Hepatocyte (in vitro differentiated cells): ENCODE results near the gene STK11. TPM values are rescaled to one million over a fixed set of nuclear protein-coding genes. Genes with fewer than 3 reads are reported as not detected.

Experiments used
- DNase-seq: peaks from one replicate; pipeline ENCODE4 v3.0.0-alpha.2; 2016; ENCODE audit warnings: low spot score
- H2AFZ ChIP-seq: fragments of 200-600 bp; sonication (generic); 2 replicates; pipeline ENCODE4 v1.6.0; 2016; ENCODE audit warnings: antibody characterized with exemption, mild to moderate bottlenecking
- H3K27ac ChIP-seq: fragments of 200-600 bp; sonication (generic); 2 replicates; pipeline ENCODE4 v1.5.1; 2016; ENCODE audit warnings: mild to moderate bottlenecking
- H3K27me3 ChIP-seq: fragments of 200-600 bp; sonication (generic); 2 replicates; pipeline ENCODE4 v1.6.1; 2016
- H3K36me3 ChIP-seq: fragments of 200-600 bp; sonication (generic); replicated peaks from 2 replicates; pipeline ENCODE4 v1.5.1; 2016; ENCODE audit warnings: low read depth; ENCODE audit not compliant: insufficient read depth
- H3K4me1 ChIP-seq: fragments of 200-600 bp; sonication (generic); 2 replicates; pipeline ENCODE4 v1.5.1; 2016; ENCODE audit warnings: mild to moderate bottlenecking, moderate library complexity; ENCODE audit not compliant: insufficient read depth
- H3K4me2 ChIP-seq: fragments of 200-600 bp; sonication (generic); 2 replicates; pipeline ENCODE4 v1.6.0; 2016
- H3K4me3 ChIP-seq: fragments of 200-600 bp; sonication (generic); 2 replicates; pipeline ENCODE4 v1.5.1; 2016; ENCODE audit warnings: mild to moderate bottlenecking
- H3K79me2 ChIP-seq: fragments of 200-600 bp; sonication (generic); 2 replicates; pipeline ENCODE4 v1.6.0; 2017; ENCODE audit warnings: mild to moderate bottlenecking
- H3K9me2 ChIP-seq: fragments of 200-600 bp; sonication (generic); replicated peaks from 2 replicates; pipeline ENCODE4 v1.6.0; 2017; ENCODE audit warnings: mild to moderate bottlenecking; ENCODE audit not compliant: insufficient read depth
- H3K9me3 ChIP-seq: fragments of 200-600 bp; sonication (generic); 2 replicates; pipeline ENCODE4 v1.5.1; 2016; ENCODE audit warnings: low read depth, mild to moderate bottlenecking
- H4K20me1 ChIP-seq: fragments of 200-600 bp; sonication (generic); 2 replicates; pipeline ENCODE4 v1.6.0; 2016; ENCODE audit warnings: mild to moderate bottlenecking; ENCODE audit not compliant: insufficient read depth, poor library complexity, severe bottlenecking
- EZH2 ChIP-seq: fragments of 200-600 bp; sonication (generic); IDR thresholded peaks from 2 replicates; pipeline ENCODE4 v1.6.1; 2016; ENCODE audit warnings: antibody characterized with exemption, mild to moderate bottlenecking, borderline replicate concordance
- EZH2phosphoT487 ChIP-seq: fragments of 200-600 bp; sonication (generic); IDR thresholded peaks from one replicate; pipeline ENCODE4 v1.6.1; 2018; ENCODE audit warnings: antibody characterized with exemption, mild to moderate bottlenecking, low read depth, moderate library complexity; ENCODE audit not compliant: unreplicated experiment, severe bottlenecking
- WGBS: methylation state at CpG from one replicate; pipeline ENCODE4 v1.1.6; 2016; ENCODE audit warnings: low lambda C conversion rate; ENCODE audit errors: missing lambda C conversion rate; 5-methylcytosine and 5-hydroxymethylcytosine counted together
- polyA plus RNA-seq: library from polyadenylated mRNA; unstranded; fragments of >200 nt; fragmentation: Nextera tagmentation; extraction: Ambion mirVana; gene quantifications from 2 replicates; pipeline ENCODE4 v1.2.1, GENCODE V29; 2016
- total RNA-seq: library from RNA; depleted of rRNA; stranded (reverse); fragments of >200 nt; gene quantifications from 2 replicates; pipeline ENCODE4 v1.2.3, GENCODE V29; 2014
- TF ChIP-seq, protein P1 (sequence below): fragments of 200-600 bp; sonication (generic); IDR thresholded peaks from 2 replicates; pipeline ENCODE4 v1.5.1; 2016; ENCODE audit warnings: antibody characterized with exemption, mild to moderate bottlenecking; ENCODE audit not compliant: poor library complexity

The STK11 gene
- total and polyA plus RNA-seq, 2 experiments from 2014 or later: 48.9 to 76.6 TPM

DNA sequence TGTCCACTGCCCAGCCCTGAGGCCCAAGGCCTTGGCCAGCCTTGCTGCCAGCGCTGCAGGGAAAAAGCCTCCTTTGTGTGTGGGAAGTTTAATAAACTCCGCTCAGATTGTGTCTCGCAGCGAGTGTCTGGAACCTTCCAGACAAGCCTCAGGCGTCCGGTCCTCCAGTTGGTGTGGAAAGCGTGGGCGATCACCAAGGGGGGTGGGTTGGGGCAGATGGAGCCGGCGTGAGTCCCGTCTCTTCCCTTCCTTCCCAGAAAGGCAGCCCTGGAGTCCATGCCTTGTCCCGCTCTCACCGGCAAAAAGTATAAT is 4.6 kb downstream of the STK11 start:
- DNase-seq: no peak
- H3K27ac ChIP-seq: peak overlapping the region; percentile 20
- H3K4me2 ChIP-seq: peak overlapping the region; percentile 91
- no peaks in the 10 kb centered on the region for H3K36me3 ChIP-seq
- H3K79me2 ChIP-seq: peaks cover 88% of the 10 kb centered on the region
- H3K4me1 ChIP-seq: peaks cover 27% of the 10 kb centered on the region
- H4K20me1 ChIP-seq: peaks cover 71% of the 10 kb centered on the region
- 95% methylated on average over 13 of the region's 13 CpGs for WGBS
- H2AFZ ChIP-seq: no peak overlapping the region
- no peak overlapping the region for H3K4me3 ChIP-seq
- H3K9me3 ChIP-seq: no peaks in the 10 kb centered on the region
- TF ChIP-seq EZH2: no peak
- TF ChIP-seq EZH2phosphoT487: no peak
- TF ChIP-seq, protein P1, sequence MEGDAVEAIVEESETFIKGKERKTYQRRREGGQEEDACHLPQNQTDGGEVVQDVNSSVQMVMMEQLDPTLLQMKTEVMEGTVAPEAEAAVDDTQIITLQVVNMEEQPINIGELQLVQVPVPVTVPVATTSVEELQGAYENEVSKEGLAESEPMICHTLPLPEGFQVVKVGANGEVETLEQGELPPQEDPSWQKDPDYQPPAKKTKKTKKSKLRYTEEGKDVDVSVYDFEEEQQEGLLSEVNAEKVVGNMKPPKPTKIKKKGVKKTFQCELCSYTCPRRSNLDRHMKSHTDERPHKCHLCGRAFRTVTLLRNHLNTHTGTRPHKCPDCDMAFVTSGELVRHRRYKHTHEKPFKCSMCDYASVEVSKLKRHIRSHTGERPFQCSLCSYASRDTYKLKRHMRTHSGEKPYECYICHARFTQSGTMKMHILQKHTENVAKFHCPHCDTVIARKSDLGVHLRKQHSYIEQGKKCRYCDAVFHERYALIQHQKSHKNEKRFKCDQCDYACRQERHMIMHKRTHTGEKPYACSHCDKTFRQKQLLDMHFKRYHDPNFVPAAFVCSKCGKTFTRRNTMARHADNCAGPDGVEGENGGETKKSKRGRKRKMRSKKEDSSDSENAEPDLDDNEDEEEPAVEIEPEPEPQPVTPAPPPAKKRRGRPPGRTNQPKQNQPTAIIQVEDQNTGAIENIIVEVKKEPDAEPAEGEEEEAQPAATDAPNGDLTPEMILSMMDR: no peak
- no peaks in the 10 kb centered on the region for H3K9me2 ChIP-seq
- H3K27me3 ChIP-seq: no peaks in the 10 kb centered on the region

- Histone ChIP-seq H3K27me3 (no peaks in the 10 kb centered on the region), H4K20me1 (peaks cover 77% of the 10 kb centered on the region), H3K4me2 (no peak overlapping the region), H3K9me3 (no peaks in the 10 kb centered on the region), H3K4me1 (peaks cover 27% of the 10 kb centered on the region), H3K4me3 (no peak overlapping the region), H3K9me2 (no peaks in the 10 kb centered on the region), H3K79me2 (peaks cover 97% of the 10 kb centered on the region), H3K27ac (no peak overlapping the region), H2AFZ (no peak overlapping the region), H3K36me3 (no peaks in the 10 kb centered on the region)
- no peak for DNase-seq
- 92% methylated on average over 33 of the region's 33 CpGs for WGBS
- no peak for TF ChIP-seq EZH2phosphoT487
- TF ChIP-seq, protein P1: no peak
- TF ChIP-seq EZH2: no peak
These were observed 6.1 kb downstream of the STK11 start for GRCh38 chr19:1211494-1212234.

- H3K79me2 ChIP-seq: peaks cover 99% of the 10 kb centered on the region
- H3K27me3 ChIP-seq: no peaks in the 10 kb centered on the region
- H3K4me1 ChIP-seq: peaks cover 22% of the 10 kb centered on the region
- peak overlapping the region; percentile 49 for H3K4me2 ChIP-seq
- no peaks in the 10 kb centered on the region for H3K36me3 ChIP-seq
- peak overlapping the region; percentile 89 for H3K27ac ChIP-seq
- H3K4me3 ChIP-seq: no peak overlapping the region
- H3K9me2 ChIP-seq: no peaks in the 10 kb centered on the region
- 78% methylated on average over 39 of the region's 39 CpGs for WGBS
- H4K20me1 ChIP-seq: peaks cover 73% of the 10 kb centered on the region
- no peak overlapping the region for H2AFZ ChIP-seq
- DNase-seq: peak; percentile 77
- TF ChIP-seq EZH2 (no peak), EZH2phosphoT487 (no peak)
- TF ChIP-seq, protein P1: no peak
- no peaks in the 10 kb centered on the region for H3K9me3 ChIP-seq
These were observed 8.1 kb downstream of the STK11 start for GRCh38 chr19:1213391-1214286.
